ENCODE data around the gene CD248.
"Not testable (repeated sequence)": the region's sequence is repeated elsewhere in the genome, so short reads cannot be mapped to it uniquely, and the experiment has no call there.

Gene CD248

GRCh38 chr11:66362481-66363147 is 45.8 kb upstream of the CD248 start:
- DNase-seq (ENCODE audit: low read depth), result no peak
- H3K4me3 ChIP-seq (ENCODE audit: control insufficient read depth, low read depth, low read length), result no peak overlapping the region
- TF ChIP-seq CTCF (IDR thresholded peaks at IDR 0.05; ENCODE audit: control insufficient read depth, insufficient read depth, low read depth, low read length, missing control alignments), result no peak

- DNase-seq (ENCODE audit: low read depth), result no peak
- no peak overlapping the region for H3K4me3 ChIP-seq (ENCODE audit: control insufficient read depth, low read depth, low read length)
Observed at GRCh38 chr11:66361502-66361941, 44.7 kb upstream of the CD248 start.

GRCh38 chr11:66360406-66361073 is 43.7 kb upstream of the CD248 start:
- H3K4me3 ChIP-seq (ENCODE audit: control insufficient read depth, low read depth, low read length), result no peak overlapping the region
- no peak for DNase-seq (ENCODE audit: low read depth)
- no peak for TF ChIP-seq CTCF (IDR thresholded peaks at IDR 0.05; ENCODE audit: control insufficient read depth, insufficient read depth, low read depth, low read length, missing control alignments)

More at GRCh38 chr11:66361502-66361941, 44.7 kb upstream of the CD248 start:
- TF ChIP-seq CTCF (IDR thresholded peaks at IDR 0.05; ENCODE audit: control insufficient read depth, insufficient read depth, low read depth, low read length, missing control alignments), result no peak

GRCh38 chr11:66359662-66360087 is 42.8 kb upstream of the CD248 start:
- DNase-seq (ENCODE audit: low read depth), result no peak
- no peak for TF ChIP-seq CTCF (IDR thresholded peaks at IDR 0.05; ENCODE audit: control insufficient read depth, insufficient read depth, low read depth, low read length, missing control alignments)
- no peak overlapping the region for H3K4me3 ChIP-seq (ENCODE audit: control insufficient read depth, low read depth, low read length)

GRCh38 chr11:66350560-66351235 is 33.9 kb upstream of the CD248 start:
- not testable (repeated sequence) for DNase-seq (ENCODE audit: low read depth); H3K4me3 ChIP-seq (ENCODE audit: control insufficient read depth, low read depth, low read length)

GRCh38 chr11:66349084-66349386 is 32.2 kb upstream of the CD248 start:
- DNase-seq (ENCODE audit: low read depth), result no peak
- no peak overlapping the region for H3K4me3 ChIP-seq (ENCODE audit: control insufficient read depth, low read depth, low read length)
- no peak for TF ChIP-seq CTCF (IDR thresholded peaks at IDR 0.05; ENCODE audit: control insufficient read depth, insufficient read depth, low read depth, low read length, missing control alignments)

Data from AG09309 (cell line).